ENCODE data around the gene KLC1. TPM values are rescaled to one million over a fixed set of nuclear protein-coding genes. Genes with fewer than 3 reads are reported as not detected.

Gene KLC1
- total and polyA plus RNA-seq, 2 of the 13 experiments (the other 11 are each of a cell fraction or from before 2014, with no cell fraction given): 53.2 to 63.5 TPM

- peak; percentile 89 for TF ChIP-seq MAZ (IDR thresholded peaks at IDR 0.05; ENCODE audit: borderline replicate concordance, low read depth, low read length)
- peak; percentile 83 for TF ChIP-seq MAZ (CRISPR knock-in tag; IDR thresholded peaks at IDR 0.05; ENCODE audit: low read depth)
- 0 out of 2 replicates have a peak, but pooled peaks have one; percentile 12 for TF ChIP-seq HMG20A (CRISPR knock-in tag; IDR thresholded peaks at IDR 0.05; ENCODE audit: borderline replicate concordance)
- peak; percentile 60; the same call in 1 of the 2 replicates for TF ChIP-seq ZNF704 (CRISPR knock-in tag; IDR thresholded peaks at IDR 0.05; ENCODE audit: borderline replicate concordance)
- 0 out of 2 replicates have a peak, but pooled peaks have one; percentile 79 for TF ChIP-seq ZNF569 (CRISPR knock-in tag; IDR thresholded peaks at IDR 0.05; ENCODE audit: borderline replicate concordance)
- TF ChIP-seq CC2D1A (CRISPR knock-in tag; IDR thresholded peaks at IDR 0.05): no peak
- TF ChIP-seq ZNF563 (CRISPR knock-in tag; IDR thresholded peaks at IDR 0.05): peak; percentile 76
- TF ChIP-seq ARID3A (IDR thresholded peaks at IDR 0.05; ENCODE audit: low read depth, low read length): peak; percentile 17; the same call in 1 of the 2 replicates
- no peak for TF ChIP-seq ZSCAN5A (CRISPR knock-in tag; IDR thresholded peaks at IDR 0.05; ENCODE audit: borderline replicate concordance)
- no peak for TF ChIP-seq ZNF335 (CRISPR knock-in tag; IDR thresholded peaks at IDR 0.05)
- peak; percentile 85 for TF ChIP-seq MYC (CRISPR knock-in tag; IDR thresholded peaks at IDR 0.05; ENCODE audit: borderline replicate concordance)
- TF ChIP-seq SRSF4 (IDR thresholded peaks at IDR 0.05; ENCODE audit: low read depth, low read length, poor library complexity, severe bottlenecking): no peak
- peak; percentile 42; the same call in 1 of the 2 replicates for TF ChIP-seq ARID5B (CRISPR knock-in tag; IDR thresholded peaks at IDR 0.05)
- no peak for TF ChIP-seq ARNT (IDR thresholded peaks at IDR 0.05)
- no peak for TF ChIP-seq ZNF660 (CRISPR knock-in tag; IDR thresholded peaks at IDR 0.05; ENCODE audit: borderline replicate concordance, low read depth)
- TF ChIP-seq ZNF503 (CRISPR knock-in tag; IDR thresholded peaks at IDR 0.05): no peak
Observed at GRCh38 chr14:103628684-103629502, at the start of gene KLC1 (continued).

Measured in HepG2 (cell line).